ENCODE data around the gene GFY.
"Not testable (repeated sequence)": the region's sequence is repeated elsewhere in the genome, so short reads cannot be mapped to it uniquely, and the experiment has no call there.

The GFY gene

GRCh38 chr19:49472936-49473335, 47.7 kb downstream of the GFY start:
- no peak for DNase-seq

- not testable (repeated sequence) for DNase-seq
These were observed 48.3 kb downstream of the GFY start for GRCh38 chr19:49473501-49473867.

- DNase-seq: peak; percentile 94
These were observed 48.8 kb downstream of the GFY start, which contains the start of gene FLT3LG for GRCh38 chr19:49473868-49474541. Gene FLT3LG (plus strand): TSS chr19:49474215. CDS start chr19:49474640, 425 bp downstream.

- no peak for DNase-seq
These were observed 49.3 kb downstream of the GFY start for GRCh38 chr19:49474542-49474924.

GRCh38 chr19:49475191-49475917, 50.2 kb downstream of the GFY start:
- DNase-seq: no peak

- peak; percentile 73 for DNase-seq
These were observed 51.0 kb downstream of the GFY start for GRCh38 chr19:49475995-49476880.
